Type B pancreatic cell (in vitro differentiated cells): ENCODE data around the gene ADNP. TPM values are rescaled to one million over a fixed set of nuclear protein-coding genes. Genes with fewer than 3 reads are reported as not detected.

Source experiments
- DNase-seq: peaks from one replicate; pipeline ENCODE4 v3.0.0; 2021; ENCODE audit warnings: mixed read lengths; ENCODE audit not compliant: unreplicated experiment; ENCODE audit errors: extremely low spot score
- H3K27ac Mint-ChIP-seq: 2 replicates; pipeline ENCODE4 v1.8.0; 2021; ENCODE audit warnings: mild to moderate bottlenecking, mixed read lengths
- H3K27me3 Mint-ChIP-seq: 2 replicates; pipeline ENCODE4 v1.8.0; 2021; ENCODE audit warnings: mixed read lengths
- H3K36me3 Mint-ChIP-seq: 2 replicates; pipeline ENCODE4 v1.8.0; 2021; ENCODE audit warnings: mixed read lengths
- H3K4me1 Mint-ChIP-seq: one replicate; pipeline ENCODE4 v1.8.0; 2021; ENCODE audit warnings: mixed read lengths; ENCODE audit not compliant: unreplicated experiment
- H3K4me3 Mint-ChIP-seq: 2 replicates; pipeline ENCODE4 v1.8.0; 2021; ENCODE audit warnings: mild to moderate bottlenecking, mixed read lengths
- H3K9me3 Mint-ChIP-seq: 2 replicates; pipeline ENCODE4 v1.8.0; 2021; ENCODE audit warnings: mixed read lengths
- CTCF ChIP-seq: fragments of 200-600 bp; sonication (generic); conservative IDR thresholded peaks from 2 replicates; pipeline ENCODE4 v1.5.0; 2021; ENCODE audit warnings: antibody characterized with exemption, mild to moderate bottlenecking
- total RNA-seq: library from RNA; stranded (reverse); gene quantifications from 2 replicates; pipeline ENCODE4 v1.2.1, GENCODE V29; 2021; ENCODE audit warnings: low replicate concordance

Gene ADNP
- total RNA-seq, 1 donor from 2014 or later: 103 TPM

DNA sequence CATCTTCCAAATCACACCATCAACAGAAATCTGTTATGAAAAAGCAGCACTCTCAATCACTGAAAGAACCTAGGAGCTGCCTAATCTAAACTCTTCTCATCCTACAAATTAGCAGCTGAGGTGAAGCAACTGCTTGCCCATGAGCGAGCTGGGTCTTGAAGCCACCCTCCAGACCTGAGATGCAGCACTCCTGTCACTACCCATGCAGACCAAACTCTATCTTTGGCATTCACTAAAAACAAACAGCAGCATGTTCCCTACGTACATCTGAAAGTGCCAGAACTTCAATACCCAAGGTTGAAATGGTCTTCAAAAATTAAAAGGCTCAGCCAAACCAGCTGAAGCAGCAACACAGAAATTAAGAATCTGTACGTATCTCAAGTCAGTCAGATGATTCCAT, 14.3 kb downstream of the ADNP start:
- Mint-ChIP-seq H3K4me1 (peaks cover 55% of the 10 kb centered on the region), H3K9me3 (no peaks in the 10 kb centered on the region), H3K4me3 (no peak overlapping the region), H3K36me3 (peaks cover 13% of the 10 kb centered on the region), H3K27me3 (no peaks in the 10 kb centered on the region), H3K27ac (peak overlapping the region; percentile 64)
- no peak for DNase-seq
- no peak for TF ChIP-seq CTCF

DNA sequence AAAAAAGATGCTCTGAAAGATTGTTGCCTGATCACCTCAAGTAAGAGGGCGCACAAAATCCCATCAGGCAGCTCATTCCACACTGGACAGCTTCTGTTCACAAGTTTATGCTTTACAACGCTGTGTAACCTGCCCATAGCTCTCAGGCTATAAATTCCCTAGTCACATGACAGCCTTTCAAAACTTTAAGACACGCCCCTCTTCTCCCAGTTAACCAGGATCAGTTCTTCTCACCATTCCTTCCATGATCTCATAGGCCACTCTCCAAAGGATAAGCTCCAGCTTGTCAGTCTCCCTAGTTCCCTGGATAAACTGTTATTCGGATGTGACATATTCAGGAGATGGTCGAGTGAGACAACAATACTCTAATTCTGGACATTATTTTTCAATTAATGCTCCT, 15.0 kb downstream of the ADNP start:
- peak overlapping the region; percentile 3 for H3K4me3 Mint-ChIP-seq
- no peak for DNase-seq
- no peak for TF ChIP-seq CTCF
- peaks cover 19% of the 10 kb centered on the region for H3K36me3 Mint-ChIP-seq
- peaks cover 58% of the 10 kb centered on the region for H3K4me1 Mint-ChIP-seq
- H3K27ac Mint-ChIP-seq: peak overlapping the region; percentile 28
- H3K27me3 Mint-ChIP-seq: no peaks in the 10 kb centered on the region
- no peaks in the 10 kb centered on the region for H3K9me3 Mint-ChIP-seq

- H3K27ac Mint-ChIP-seq: peak overlapping the region; percentile 16
- no peaks in the 10 kb centered on the region for H3K27me3 Mint-ChIP-seq
- TF ChIP-seq CTCF: no peak
- H3K4me1 Mint-ChIP-seq: peaks cover 61% of the 10 kb centered on the region
- H3K9me3 Mint-ChIP-seq: no peaks in the 10 kb centered on the region
- no peak for DNase-seq
- peaks cover 20% of the 10 kb centered on the region for H3K36me3 Mint-ChIP-seq
- H3K4me3 Mint-ChIP-seq: no peak overlapping the region
Observed at GRCh38 chr20:50915424-50915823, 15.8 kb downstream of the ADNP start.

- H3K36me3 Mint-ChIP-seq: peaks cover 25% of the 10 kb centered on the region
- H3K27ac Mint-ChIP-seq: peak overlapping the region; percentile 13
- no peaks in the 10 kb centered on the region for H3K27me3 Mint-ChIP-seq
- TF ChIP-seq CTCF: no peak
- no peak for DNase-seq
- H3K9me3 Mint-ChIP-seq: no peaks in the 10 kb centered on the region
- H3K4me3 Mint-ChIP-seq: no peak overlapping the region
- H3K4me1 Mint-ChIP-seq: peaks cover 63% of the 10 kb centered on the region
Observed at GRCh38 chr20:50913690-50914375, 17.4 kb downstream of the ADNP start.

DNA sequence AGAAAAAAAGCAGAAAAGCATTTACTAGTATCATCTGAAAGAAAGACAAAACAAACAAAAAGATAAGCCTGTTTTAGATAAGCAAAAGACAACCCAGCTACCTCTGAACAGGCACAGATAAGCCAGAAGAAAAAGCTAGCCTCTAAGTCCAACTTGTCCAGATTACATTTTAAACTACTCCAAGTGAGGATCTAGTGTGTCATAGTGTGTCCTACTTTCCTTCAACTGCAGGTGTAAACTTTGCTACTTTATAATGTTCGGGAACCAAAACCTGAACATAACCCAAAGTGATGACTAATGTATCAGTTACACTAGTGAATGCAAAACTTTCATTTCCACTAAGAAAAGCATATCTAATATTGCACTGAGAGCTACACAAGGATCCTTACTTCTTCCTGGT, 19.5 kb downstream of the ADNP start:
- DNase-seq: no peak
- Mint-ChIP-seq H3K27ac (peak overlapping the region; percentile 47), H3K27me3 (no peaks in the 10 kb centered on the region), H3K36me3 (peaks cover 27% of the 10 kb centered on the region), H3K4me3 (peak overlapping the region; percentile 3), H3K9me3 (no peaks in the 10 kb centered on the region), H3K4me1 (peaks cover 52% of the 10 kb centered on the region)
- no peak for TF ChIP-seq CTCF

DNA sequence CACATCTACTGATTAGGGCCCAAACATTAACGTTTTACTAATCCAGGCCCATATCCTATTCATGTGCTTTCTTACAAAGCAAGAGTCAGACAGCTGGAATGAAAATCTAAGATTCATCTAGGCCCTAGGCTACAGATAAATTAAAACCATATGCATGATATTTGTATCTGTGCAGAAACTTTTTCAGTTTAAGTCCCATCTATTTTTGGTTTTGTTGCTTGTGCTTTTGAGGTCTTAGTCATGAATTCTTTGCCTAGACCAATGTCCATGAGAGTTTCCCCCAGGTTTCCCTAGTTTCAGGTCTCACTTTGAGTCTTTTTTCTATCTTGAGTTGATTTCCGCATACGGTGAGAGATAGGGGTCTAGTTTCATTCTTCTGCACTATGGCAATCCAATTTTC, 20.2 kb downstream of the ADNP start:
- H3K4me3 Mint-ChIP-seq: peak overlapping the region; percentile 4
- DNase-seq: no peak
- H3K9me3 Mint-ChIP-seq: no peaks in the 10 kb centered on the region
- H3K27me3 Mint-ChIP-seq: no peaks in the 10 kb centered on the region
- H3K27ac Mint-ChIP-seq: peak overlapping the region; percentile 47
- H3K36me3 Mint-ChIP-seq: peaks cover 27% of the 10 kb centered on the region
- TF ChIP-seq CTCF: no peak
- H3K4me1 Mint-ChIP-seq: peaks cover 46% of the 10 kb centered on the region
